ENCODE results near the gene TJP3.

The TJP3 gene

DNA sequence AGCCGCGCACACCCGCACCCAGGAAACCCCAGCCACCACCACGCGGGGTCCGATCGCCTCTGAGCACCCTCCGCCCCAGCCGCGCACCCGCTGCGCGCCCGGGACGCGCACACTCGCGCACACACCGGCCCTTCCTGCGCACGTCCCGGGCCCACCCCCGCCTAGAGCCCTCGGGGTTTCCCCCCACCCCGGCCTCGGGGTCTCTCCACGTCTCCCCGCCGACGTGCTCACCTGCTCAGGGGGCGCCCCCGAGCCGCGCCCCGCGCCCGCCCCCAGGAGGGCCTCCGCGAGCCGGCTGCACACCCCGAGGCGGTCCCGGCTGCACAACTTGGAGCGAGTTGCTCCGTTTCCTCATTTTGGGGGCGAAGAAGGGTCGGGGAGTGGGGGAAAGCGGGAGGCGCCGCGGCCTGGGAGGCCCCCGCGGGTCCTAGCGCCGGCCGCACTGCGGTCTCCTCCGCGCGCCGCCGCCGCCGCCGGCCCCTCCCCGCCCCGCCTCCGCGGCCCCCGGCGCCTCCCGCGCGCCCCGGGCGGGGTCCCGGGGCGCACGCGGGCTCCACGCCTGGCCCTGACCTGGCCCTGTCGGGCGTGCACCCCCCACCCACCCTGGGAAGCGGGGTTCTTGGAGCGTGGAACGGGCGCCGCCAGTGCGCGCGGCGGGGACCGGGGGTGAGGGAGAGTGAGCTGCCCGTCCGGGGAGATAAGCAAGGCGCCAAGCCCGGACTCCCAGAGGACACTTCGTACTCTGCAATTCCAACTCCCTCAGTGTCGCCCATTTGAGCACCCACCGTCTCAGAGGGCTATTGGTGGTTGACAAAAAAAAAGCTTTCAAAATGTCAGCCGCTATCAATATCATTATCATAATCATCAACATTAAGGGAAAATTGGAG, 78.0 kb downstream of the TJP3 start, which contains the start of gene MATK:
MATK (minus strand) TSS at position 444 of the 887 bp plus-strand sequence. CDS start 1,246 bp downstream, outside the sequence.
- TF ChIP-seq NFIC (IDR thresholded peaks at IDR 0.05) (no peak), ZBTB7A (IDR thresholded peaks at IDR 0.05; ENCODE audit: low read depth) (peak; percentile 71; the same call in 1 of the 2 replicates), YY1 (IDR thresholded peaks at IDR 0.05; ENCODE audit: low read depth) (no peak), RAD21 (IDR thresholded peaks at IDR 0.05; ENCODE audit: low read depth) (no peak)

DNA sequence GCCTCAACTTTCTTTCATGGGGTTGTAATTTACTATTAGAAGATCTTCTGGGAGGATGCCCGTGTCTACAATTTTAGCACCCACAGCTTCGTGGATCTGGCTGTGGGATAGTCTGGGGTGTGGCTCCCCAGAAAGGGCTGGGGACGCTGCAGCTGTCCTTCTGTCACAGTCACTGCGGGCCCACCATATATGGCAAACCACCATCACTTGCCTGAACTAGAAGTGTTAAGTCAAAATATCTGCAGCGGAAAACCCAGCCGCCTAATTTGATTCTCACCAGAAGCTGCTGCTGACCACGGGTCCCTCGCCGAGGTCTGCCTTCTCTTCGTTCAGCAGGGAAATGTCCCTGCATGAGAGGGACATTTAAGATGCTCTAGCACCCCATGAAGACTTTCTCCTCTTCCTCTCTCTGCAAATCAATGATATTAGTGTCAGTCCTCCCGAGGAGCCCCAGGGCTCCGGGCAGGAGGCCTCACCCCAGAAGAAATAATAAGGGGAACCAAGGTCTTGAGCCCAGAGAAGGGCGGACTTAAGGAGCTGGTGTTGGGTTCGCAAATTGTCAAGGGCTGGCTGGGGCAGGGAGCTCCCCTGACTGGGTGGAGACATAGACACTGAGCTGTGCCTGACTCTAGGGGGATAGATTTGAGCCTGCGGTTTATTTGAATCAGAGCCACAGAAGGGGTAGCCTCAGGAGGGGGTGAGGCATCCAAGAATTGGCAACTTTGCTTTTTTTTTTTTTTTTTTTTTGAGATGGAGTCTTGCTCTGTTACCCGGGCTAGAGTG, 81.0 kb downstream of the TJP3 start:
- TF ChIP-seq, protein P1, sequence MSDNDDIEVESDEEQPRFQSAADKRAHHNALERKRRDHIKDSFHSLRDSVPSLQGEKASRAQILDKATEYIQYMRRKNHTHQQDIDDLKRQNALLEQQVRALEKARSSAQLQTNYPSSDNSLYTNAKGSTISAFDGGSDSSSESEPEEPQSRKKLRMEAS (IDR thresholded peaks at IDR 0.05) = no peak
- TF ChIP-seq FOXM1 (IDR thresholded peaks at IDR 0.05; ENCODE audit: borderline replicate concordance, low read depth) = no peak
- TF ChIP-seq, protein P2, sequence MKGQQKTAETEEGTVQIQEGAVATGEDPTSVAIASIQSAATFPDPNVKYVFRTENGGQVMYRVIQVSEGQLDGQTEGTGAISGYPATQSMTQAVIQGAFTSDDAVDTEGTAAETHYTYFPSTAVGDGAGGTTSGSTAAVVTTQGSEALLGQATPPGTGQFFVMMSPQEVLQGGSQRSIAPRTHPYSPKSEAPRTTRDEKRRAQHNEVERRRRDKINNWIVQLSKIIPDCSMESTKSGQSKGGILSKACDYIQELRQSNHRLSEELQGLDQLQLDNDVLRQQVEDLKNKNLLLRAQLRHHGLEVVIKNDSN (IDR thresholded peaks at IDR 0.05) = no peak
- no peak for TF ChIP-seq CEBPB (IDR thresholded peaks at IDR 0.05)
- no peak for TF ChIP-seq TAF1 (IDR thresholded peaks at IDR 0.05; ENCODE audit: low read depth)
- no peak for TF ChIP-seq CREB1 (IDR thresholded peaks at IDR 0.05; ENCODE audit: low read depth)
- TF ChIP-seq EP300 (IDR thresholded peaks at IDR 0.05; ENCODE audit: borderline replicate concordance) = no peak
- TF ChIP-seq TCF12 (IDR thresholded peaks at IDR 0.05; ENCODE audit: low read depth) = no peak
- TF ChIP-seq TEAD4 (IDR thresholded peaks at IDR 0.05) = no peak
- no peak for TF ChIP-seq NFIC (IDR thresholded peaks at IDR 0.05)
- no peak for TF ChIP-seq ZBTB7A (IDR thresholded peaks at IDR 0.05; ENCODE audit: low read depth)
- no peak for TF ChIP-seq EGR1 (IDR thresholded peaks at IDR 0.05)
- TF ChIP-seq RAD21 (IDR thresholded peaks at IDR 0.05; ENCODE audit: low read depth) = no peak

DNA sequence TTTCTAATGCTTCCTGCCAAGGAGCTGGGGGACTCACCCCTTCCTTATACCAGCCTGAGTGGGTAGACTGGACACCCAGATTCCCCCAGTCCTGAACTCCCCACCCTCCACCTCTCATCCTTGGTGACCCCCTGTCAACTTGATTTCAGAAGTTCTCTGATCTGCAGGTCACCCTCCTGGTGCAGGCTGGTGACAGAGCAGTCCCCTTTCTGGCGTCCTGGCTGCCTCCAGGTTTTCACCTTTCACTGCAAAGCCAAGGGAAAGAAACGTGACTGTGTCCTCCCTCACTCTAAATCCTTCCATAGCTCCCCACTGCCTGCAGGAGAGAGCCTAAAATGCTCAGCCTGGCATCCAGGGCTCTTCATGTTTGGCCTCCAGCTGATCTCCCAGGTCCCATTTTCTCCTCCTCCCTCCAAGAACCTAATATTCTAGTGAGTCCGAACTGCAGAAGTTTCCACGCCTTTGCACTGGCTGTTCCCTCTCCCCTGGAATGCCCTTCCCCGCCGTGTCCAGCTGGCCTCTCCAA, 82.1 kb downstream of the TJP3 start:
- no peak for TF ChIP-seq TEAD4 (IDR thresholded peaks at IDR 0.05)
- TF ChIP-seq, protein P2 (IDR thresholded peaks at IDR 0.05) = no peak
- no peak for TF ChIP-seq EGR1 (IDR thresholded peaks at IDR 0.05)
- no peak for TF ChIP-seq NFIC (IDR thresholded peaks at IDR 0.05)
- TF ChIP-seq, protein P3, sequence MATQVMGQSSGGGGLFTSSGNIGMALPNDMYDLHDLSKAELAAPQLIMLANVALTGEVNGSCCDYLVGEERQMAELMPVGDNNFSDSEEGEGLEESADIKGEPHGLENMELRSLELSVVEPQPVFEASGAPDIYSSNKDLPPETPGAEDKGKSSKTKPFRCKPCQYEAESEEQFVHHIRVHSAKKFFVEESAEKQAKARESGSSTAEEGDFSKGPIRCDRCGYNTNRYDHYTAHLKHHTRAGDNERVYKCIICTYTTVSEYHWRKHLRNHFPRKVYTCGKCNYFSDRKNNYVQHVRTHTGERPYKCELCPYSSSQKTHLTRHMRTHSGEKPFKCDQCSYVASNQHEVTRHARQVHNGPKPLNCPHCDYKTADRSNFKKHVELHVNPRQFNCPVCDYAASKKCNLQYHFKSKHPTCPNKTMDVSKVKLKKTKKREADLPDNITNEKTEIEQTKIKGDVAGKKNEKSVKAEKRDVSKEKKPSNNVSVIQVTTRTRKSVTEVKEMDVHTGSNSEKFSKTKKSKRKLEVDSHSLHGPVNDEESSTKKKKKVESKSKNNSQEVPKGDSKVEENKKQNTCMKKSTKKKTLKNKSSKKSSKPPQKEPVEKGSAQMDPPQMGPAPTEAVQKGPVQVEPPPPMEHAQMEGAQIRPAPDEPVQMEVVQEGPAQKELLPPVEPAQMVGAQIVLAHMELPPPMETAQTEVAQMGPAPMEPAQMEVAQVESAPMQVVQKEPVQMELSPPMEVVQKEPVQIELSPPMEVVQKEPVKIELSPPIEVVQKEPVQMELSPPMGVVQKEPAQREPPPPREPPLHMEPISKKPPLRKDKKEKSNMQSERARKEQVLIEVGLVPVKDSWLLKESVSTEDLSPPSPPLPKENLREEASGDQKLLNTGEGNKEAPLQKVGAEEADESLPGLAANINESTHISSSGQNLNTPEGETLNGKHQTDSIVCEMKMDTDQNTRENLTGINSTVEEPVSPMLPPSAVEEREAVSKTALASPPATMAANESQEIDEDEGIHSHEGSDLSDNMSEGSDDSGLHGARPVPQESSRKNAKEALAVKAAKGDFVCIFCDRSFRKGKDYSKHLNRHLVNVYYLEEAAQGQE (IDR thresholded peaks at IDR 0.05; ENCODE audit: low read depth) = no peak
- TF ChIP-seq FOXM1 (IDR thresholded peaks at IDR 0.05; ENCODE audit: borderline replicate concordance, low read depth) = no peak
- no peak for TF ChIP-seq RAD21 (IDR thresholded peaks at IDR 0.05; ENCODE audit: low read depth)
- no peak for TF ChIP-seq CREB1 (IDR thresholded peaks at IDR 0.05; ENCODE audit: low read depth)
- TF ChIP-seq, protein P1 (IDR thresholded peaks at IDR 0.05) = no peak
- no peak for TF ChIP-seq EP300 (IDR thresholded peaks at IDR 0.05; ENCODE audit: borderline replicate concordance)
- TF ChIP-seq ZBTB7A (IDR thresholded peaks at IDR 0.05; ENCODE audit: low read depth) = no peak
- TF ChIP-seq TCF12 (IDR thresholded peaks at IDR 0.05; ENCODE audit: low read depth) = no peak
- no peak for TF ChIP-seq YY1 (IDR thresholded peaks at IDR 0.05; ENCODE audit: low read depth)

DNA sequence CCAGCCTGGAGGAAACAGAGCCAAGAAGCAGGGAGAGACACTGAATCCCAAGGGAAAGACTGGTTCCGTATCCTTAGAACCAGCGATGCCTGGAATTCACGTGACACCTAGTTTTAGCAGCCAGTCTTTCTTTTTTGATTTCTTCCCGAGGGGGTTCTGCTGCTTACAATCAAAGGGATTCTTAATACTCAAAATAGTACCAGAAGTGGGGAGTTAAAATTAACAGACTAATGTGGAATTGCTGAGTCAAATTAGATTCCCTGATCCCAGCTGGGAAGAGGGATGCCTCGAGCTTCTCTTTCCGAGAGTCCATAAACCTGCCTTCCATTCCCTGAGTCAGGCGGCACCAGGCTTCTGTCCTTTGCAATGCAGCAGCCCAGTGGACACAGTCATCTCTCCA, 82.8 kb downstream of the TJP3 start:
- TF ChIP-seq ZBTB7A (IDR thresholded peaks at IDR 0.05; ENCODE audit: low read depth) (no peak), TAF1 (IDR thresholded peaks at IDR 0.05; ENCODE audit: low read depth) (no peak), FOXM1 (IDR thresholded peaks at IDR 0.05; ENCODE audit: borderline replicate concordance, low read depth) (no peak), CREB1 (IDR thresholded peaks at IDR 0.05; ENCODE audit: low read depth) (no peak), EP300 (IDR thresholded peaks at IDR 0.05; ENCODE audit: borderline replicate concordance) (no peak), RAD21 (IDR thresholded peaks at IDR 0.05; ENCODE audit: low read depth) (no peak), NFIC (IDR thresholded peaks at IDR 0.05) (no peak), TEAD4 (IDR thresholded peaks at IDR 0.05) (no peak), YY1 (IDR thresholded peaks at IDR 0.05; ENCODE audit: low read depth) (no peak), TCF12 (IDR thresholded peaks at IDR 0.05; ENCODE audit: low read depth) (no peak), CEBPB (IDR thresholded peaks at IDR 0.05) (no peak), EGR1 (IDR thresholded peaks at IDR 0.05) (no peak)
- TF ChIP-seq, protein P1 (IDR thresholded peaks at IDR 0.05) = no peak
- TF ChIP-seq, protein P3 (IDR thresholded peaks at IDR 0.05; ENCODE audit: low read depth) = no peak
- TF ChIP-seq, protein P2 (IDR thresholded peaks at IDR 0.05) = no peak
